Stimulated activated CD4-positive, alpha-beta T cell treated with anti-CD3 and anti-CD28 coated beads, Interleukin-2, amount 100 ng/mL, for 24 hours (primary cell): ENCODE results near the gene IL37.
"Not testable (repeated sequence)": the region's sequence is repeated elsewhere in the genome, so short reads cannot be mapped to it uniquely, and the experiment has no call there.

ENCODE experiments used
- DNase-seq, 2 donors: peaks; one replicate each; pipeline ENCODE4 v3.0.0-alpha.2; 2020

The IL37 gene

GRCh38 chr2:112923967-112924338 is 13.0 kb downstream of the IL37 start:
- no peak for DNase-seq

DNA sequence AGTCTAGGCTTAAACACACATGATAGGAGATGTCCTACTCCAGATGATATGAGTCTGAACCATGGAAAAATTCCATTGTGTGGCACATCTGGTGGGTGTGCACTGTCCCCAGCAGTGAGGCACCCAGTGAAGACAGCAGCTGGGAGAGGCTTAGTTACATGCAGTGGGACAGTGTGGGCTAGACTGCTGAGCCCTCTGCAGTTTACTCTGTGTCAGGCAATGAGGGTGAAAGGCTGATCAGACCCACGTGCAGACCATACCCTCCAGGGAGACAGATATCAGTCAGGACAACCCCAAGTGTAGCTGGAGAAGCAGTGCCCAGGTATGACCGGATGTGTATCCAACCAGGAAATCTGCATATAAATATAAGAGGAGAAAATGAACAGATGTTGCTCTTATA is 13.4 kb downstream of the IL37 start:
- no peak for DNase-seq

DNA sequence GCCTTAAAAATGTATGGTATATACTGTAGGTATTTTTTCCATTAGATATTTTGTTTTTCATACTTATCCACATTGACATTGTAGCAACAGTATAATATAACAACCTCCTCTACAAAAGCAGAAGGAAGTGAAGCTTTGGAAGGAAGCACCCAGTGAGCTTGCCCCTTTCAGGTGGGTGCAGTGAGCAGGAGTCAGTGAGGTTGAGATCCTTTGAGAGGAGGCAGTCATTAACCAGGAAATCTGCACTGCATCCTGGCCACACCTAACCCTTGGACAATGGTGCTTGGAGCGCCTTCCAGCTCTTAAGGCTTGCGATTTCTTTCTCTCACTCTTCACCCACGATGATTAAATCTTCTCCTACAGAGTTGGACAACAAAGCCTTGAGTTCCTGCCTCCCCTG is 13.9 kb downstream of the IL37 start:
- no peak for DNase-seq

DNA sequence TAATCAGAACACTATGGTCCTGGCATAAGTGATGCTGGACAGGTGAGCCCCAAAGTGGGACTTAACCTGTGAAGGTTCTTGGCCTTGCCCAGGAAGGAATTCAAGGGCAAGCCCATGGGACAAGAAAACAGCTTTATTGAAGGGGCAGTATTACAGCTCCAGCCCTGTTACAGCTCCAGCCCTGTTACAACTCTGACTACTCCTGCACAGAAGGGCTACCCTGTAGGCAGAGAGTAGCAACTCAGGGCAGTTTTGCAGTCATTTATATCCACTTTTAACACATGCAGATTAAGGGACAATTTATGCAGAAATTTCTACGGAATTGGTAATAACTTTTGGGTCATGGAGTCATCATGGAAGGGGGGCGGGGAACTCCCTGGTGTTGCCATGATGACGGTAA is 15.7 kb downstream of the IL37 start:
- DNase-seq: no peak

- no peak for DNase-seq
These were observed 16.8 kb downstream of the IL37 start for GRCh38 chr2:112927745-112928144.

DNA sequence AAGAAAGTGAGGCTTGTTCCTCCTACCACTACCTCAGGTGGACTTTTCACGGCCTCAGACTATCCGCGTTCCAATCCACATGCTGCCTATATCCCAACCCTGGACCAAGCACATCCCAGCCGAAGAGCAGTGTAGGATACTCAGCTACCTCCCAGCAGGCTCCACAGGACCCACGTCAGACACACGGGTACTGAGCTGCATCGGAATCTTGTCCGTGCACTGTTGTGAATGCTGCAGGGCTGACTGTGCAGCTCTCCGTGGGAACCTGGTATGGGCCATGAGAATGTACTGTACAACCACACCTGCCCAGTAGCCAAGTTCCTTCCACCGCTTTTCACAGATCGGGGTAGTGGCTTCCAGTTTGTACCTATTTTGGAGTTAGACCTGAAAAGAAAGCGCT is 22.3 kb downstream of the IL37 start:
- no peak for DNase-seq

DNA sequence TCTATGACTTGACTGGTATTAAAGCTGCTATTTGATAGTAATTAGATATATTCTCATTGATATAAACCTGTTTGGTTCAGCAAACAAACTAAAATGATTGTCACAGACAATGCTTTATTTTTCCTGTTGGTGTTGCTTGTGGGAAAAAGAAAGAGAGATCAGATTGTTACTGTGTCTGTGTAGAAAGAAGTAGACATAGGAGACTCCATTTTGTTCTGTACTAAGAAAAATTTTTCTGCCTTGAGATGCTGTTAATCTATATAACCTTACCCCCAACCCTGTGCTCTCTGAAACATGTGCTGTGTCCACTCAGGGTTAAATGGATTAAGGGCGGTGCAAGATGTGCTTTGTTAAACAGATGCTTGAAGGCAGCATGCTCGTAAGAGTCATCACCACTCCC is 23.2 kb downstream of the IL37 start:
- DNase-seq: not testable (repeated sequence)

GRCh38 chr2:112936927-112937232 is 25.9 kb downstream of the IL37 start:
- no peak for DNase-seq

- DNase-seq: no peak
These were observed 27.9 kb downstream of the IL37 start for GRCh38 chr2:112938904-112939303.

DNA sequence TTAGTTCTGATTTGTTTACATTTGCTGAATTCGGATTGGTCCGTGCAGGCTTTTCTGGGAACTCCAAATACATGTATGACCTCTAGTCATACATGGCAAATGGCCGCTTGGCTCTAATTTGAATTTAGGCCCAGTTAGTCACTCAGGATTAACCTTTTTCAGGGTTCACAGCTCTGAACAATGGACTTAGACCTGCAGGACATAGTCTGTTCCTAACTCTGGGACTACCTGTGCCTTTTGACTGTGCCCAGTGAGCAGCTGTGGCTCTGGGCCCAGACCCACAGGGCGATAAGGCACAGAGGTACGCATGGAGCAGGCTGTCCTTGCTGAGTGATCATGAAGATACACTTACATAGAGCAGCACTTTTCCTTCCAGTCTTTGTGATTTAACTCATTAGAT is 28.5 kb downstream of the IL37 start:
- DNase-seq: no peak

DNA sequence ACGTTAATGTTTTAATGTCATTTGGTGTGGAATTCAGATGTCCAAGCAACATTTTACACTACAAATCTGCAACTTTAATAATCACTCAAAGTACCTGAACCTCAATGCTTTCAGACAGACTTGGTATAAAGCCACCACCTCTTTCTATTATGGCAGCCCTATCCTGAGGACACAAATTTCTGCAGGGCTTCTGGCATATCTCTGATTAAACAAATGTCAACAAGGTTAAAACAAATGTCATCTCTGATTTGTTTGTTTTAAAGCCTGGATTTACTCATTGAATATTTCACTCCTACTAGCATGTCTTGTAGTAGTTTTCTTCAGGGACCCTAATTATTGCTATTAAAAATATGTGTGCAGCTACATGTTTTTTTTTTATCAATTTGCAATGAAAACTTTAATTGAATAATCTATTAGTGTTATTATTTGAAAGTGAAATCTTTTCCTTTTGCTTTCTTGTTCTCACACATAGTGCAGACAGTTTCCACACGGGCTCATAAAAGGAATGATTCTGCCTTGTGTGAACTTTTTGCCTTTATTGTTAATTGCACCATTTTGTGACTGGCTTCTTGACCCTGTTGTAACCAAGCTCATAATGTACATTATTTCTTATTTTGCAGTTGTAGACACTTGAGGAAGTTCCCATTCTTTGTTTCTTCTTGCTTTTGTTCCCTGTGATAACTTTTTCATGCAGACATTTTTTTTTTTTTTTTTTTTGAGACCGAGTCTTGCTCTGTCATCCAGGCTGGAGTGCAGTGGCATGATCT is 30.1 kb downstream of the IL37 start:
- DNase-seq: no peak

GRCh38 chr2:112941753-112942653 is 31.0 kb downstream of the IL37 start:
- DNase-seq: peak; percentile 68 to 79

DNA sequence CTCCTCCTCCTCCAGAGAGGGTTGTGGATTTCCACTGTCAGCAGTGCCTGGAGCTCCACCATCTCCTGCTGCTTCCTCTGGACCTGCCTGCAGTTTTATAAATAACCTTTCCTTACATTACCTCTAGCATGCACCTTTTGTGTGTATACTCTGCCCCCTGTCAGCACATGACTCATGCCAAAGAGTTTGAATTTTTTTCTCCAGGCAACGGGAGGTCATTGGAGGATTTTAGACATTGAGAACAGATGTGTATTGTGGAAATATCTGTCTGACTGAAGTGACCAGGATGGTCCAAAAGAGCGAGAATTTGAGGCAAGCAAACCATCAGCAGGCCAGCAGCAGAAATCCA is 31.7 kb downstream of the IL37 start:
- no peak for DNase-seq

DNA sequence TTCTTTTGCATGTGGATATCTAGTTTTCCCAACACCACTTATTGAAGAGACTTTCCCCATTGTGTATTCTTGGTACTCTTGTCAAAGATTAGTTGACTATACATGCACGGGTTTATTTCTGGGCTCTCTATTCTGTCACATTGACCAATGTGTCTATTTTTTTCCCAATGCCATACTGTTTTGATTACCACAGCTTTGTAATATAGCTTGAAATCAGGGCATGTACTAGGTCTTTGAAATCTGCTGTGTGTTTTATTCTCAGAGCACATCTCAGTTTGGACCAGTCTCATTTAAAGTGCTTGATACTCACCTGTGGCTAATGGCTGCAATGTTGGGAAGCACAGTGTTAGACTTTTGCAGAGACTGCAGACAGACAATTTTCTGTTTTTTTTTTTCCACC is 34.0 kb downstream of the IL37 start:
- no peak for DNase-seq

- no peak for DNase-seq
These were observed 35.1 kb downstream of the IL37 start for GRCh38 chr2:112946086-112946485.

GRCh38 chr2:112947374-112947773 is 36.4 kb downstream of the IL37 start:
- DNase-seq: no peak

DNA sequence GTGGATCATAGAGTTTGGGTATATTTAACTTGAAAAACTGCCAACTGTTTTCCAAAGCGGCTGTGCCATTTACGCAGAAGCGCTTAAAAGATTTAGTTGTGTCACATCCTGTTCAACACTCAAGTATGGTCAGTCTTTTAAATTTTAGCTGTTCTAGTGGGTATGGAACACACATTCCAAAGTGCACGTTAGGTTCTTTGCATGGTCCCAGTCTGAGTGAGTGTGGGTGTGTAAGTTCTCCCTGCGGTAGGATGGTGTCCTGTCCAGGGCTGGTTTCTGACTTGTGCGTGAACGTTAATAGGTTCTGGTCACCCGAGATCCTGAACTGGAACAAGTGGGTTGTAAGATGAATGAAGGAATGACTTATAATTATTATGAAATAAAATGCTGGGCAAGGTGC is 38.5 kb downstream of the IL37 start:
- DNase-seq: no peak

- DNase-seq: no peak
These were observed 43.4 kb downstream of the IL37 start for GRCh38 chr2:112954364-112954763.

DNA sequence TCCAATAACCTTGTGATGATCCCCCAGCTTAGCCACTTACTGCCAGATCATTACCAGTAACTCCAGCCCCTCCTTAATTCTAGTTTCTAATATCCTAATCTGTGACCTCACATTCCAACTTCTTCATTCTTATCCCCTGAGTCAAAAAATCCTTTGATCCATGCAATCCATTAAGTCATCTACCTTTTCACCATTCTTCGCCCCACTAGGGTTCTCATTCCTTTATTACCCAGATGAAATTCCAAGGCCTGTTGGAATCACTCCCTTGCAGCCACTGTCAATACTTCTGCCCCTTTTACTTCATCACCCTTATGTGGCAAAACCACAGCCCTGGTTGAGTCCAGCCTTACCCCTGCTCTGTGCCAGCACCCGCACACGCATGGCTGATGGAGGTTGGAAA is 46.5 kb downstream of the IL37 start:
- no peak for DNase-seq

GRCh38 chr2:112958428-112959108 is 47.6 kb downstream of the IL37 start:
- peak; percentile 14 to 38 for DNase-seq

DNA sequence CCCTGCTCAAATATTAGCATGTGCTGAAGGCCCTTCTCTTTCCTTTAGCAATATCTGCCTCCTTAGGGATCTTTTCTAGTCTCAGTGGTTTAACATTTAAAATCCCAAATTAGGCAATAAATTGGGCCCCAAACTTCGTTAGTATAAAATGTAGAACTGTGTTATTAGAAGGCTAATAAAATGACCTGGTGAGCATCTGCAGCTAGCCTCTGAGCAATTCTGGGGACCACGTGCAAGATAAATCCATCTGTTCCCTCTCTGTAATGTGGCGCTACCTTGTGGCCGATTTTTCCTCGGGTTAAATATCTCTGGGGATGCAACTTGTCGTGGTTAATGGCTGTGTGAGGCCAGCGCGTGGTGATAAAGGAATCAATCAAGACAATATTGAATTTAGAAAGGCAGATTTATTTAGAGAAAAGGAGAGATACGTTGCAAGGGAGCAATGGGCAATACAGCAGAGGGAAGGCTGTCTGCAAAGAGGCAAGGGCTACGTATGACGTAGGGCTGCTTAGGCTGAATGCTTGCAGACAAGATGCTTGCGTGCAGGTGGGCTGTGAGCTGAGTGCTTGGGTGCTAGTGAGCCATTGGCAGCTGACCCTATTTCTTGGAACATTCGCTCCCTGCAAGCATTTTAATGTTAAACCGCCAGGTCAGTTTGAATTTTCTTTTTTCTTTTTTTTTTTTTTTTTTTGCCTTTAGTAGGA is 48.3 kb downstream of the IL37 start:
- no peak for DNase-seq

GRCh38 chr2:112960230-112960825 is 49.4 kb downstream of the IL37 start:
- DNase-seq: no peak
